ENCODE data around the gene IRF1. TPM values are rescaled to one million over a fixed set of nuclear protein-coding genes. Genes with fewer than 3 reads are reported as not detected.

Gene IRF1
- total and polyA plus RNA-seq, 2 of the 8 experiments (the other 6 are each of a cell fraction or from before 2014, with no cell fraction given): 4.0 to 8.5 TPM

DNA sequence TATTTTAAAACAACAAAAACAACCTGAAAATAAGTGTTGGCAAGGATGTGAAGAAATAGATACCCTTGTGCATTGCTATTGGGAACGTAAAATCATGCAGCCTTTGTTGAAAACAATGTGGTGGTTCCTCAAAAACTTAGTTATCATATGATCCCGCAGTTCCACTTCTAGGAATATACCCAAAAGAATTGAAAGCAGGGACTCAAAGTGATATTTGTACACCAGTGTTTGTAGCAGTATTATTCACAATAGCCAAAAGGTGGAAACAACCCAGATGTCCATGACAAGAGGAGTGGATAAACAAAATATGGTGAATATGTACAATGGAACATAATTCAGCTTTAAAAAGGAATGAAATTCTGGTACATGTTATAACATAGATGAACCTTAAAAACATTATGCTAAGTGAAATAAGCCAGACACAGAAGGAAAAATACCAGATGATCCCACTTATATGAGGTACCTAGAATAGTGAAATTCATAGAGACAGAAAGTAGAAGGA is 29.0 kb downstream of the IRF1 start:
- Histone ChIP-seq H3K4me2 (ENCODE audit: insufficient read depth in 1 of 2, low read depth in 2 of 2, low read length in 2 of 2) (no peak overlapping the region), H4K91ac (replicated peaks; ENCODE audit: insufficient read length, low read length) (no peak overlapping the region), H2BK15ac (ENCODE audit: low read length) (no peak overlapping the region), H2BK20ac (ENCODE audit: low read length) (no peak overlapping the region), H3K23ac (ENCODE audit: insufficient read length) (no peak overlapping the region), H3K27me3 (replicated peaks in 1 of 4; ENCODE audit: control insufficient read depth in 3 of 4, extremely low read depth in 1 of 4, insufficient read depth in 3 of 4, low read length in 3 of 4) (no peaks in the 10 kb centered on the region), H3K56ac (replicated peaks; ENCODE audit: insufficient read length, low read depth, low read length) (no peak overlapping the region), H3K4ac (replicated peaks; ENCODE audit: insufficient read length, low read depth, low read length) (no peak overlapping the region), H2AFZ (ENCODE audit: low read length) (no peak overlapping the region), H4K8ac (ENCODE audit: extremely low read depth, insufficient read depth, low read length) (no peak overlapping the region), H3K9ac (replicated peaks in 1 of 4; ENCODE audit: extremely low read depth in 1 of 4, low read depth in 3 of 4, low read length in 3 of 4) (no peak overlapping the region), H3K4me1 (replicated peaks in 1 of 4; ENCODE audit: control insufficient read depth in 3 of 4, insufficient read depth in 4 of 4, low read length in 3 of 4) (peaks cover 6 to 24% (median 12%) of the 10 kb centered on the region in 4 experiments), H3K27ac (ENCODE audit: low read depth, low read length) (no peak overlapping the region), H3K79me1 (ENCODE audit: low read depth, low read length) (no peaks in the 10 kb centered on the region), H2BK12ac (ENCODE audit: low read depth, low read length) (no peak overlapping the region), H3K23me2 (ENCODE audit: low read depth, low read length) (no peaks in the 10 kb centered on the region), H3K18ac (ENCODE audit: extremely low read depth, low read length) (no peak overlapping the region), H3K4me3 (ENCODE audit: extremely low read depth in 1 of 4, insufficient read depth in 2 of 4, low read depth in 3 of 4, low read length in 4 of 4) (no peak overlapping the region), H2BK5ac (ENCODE audit: low read depth, low read length) (no peak overlapping the region), H3K79me2 (ENCODE audit: control insufficient read depth in 1 of 2, insufficient read depth in 2 of 2, low read length in 2 of 2) (no peaks in the 10 kb centered on the region), H3K14ac (ENCODE audit: insufficient read length) (no peak overlapping the region), H4K20me1 (replicated peaks in 1 of 2; ENCODE audit: control insufficient read depth in 1 of 2, insufficient read depth in 2 of 2, low read length in 2 of 2) (no peaks in the 10 kb centered on the region), H3K36me3 (ENCODE audit: control insufficient read depth in 2 of 4, insufficient read depth in 4 of 4, low read length in 3 of 4) (no peaks in the 10 kb centered on the region), H3K9me3 (ENCODE audit: insufficient read depth in 2 of 2, low read depth in 1 of 2, low read length in 1 of 2) (no peaks in the 10 kb centered on the region), H4K5ac (ENCODE audit: insufficient read length, low read depth, low read length) (no peak overlapping the region), H2AK5ac (ENCODE audit: low read depth, low read length) (no peak overlapping the region), H2BK120ac (replicated peaks; ENCODE audit: low read depth, low read length) (no peak overlapping the region)
- ChIA-PET POLR2A (ENCODE audit: partially characterized antibody) (no interaction called here), CTCF (ENCODE audit: partially characterized antibody) (interaction anchor here (6.1 kb wide), 1 partner anchor 15 kb away, joined by 56 read pairs; no protein-coding TSS in a partner anchor)
- no peak for FAIRE-seq
- no peak for DNase-seq (ENCODE audit: low read depth in 1 of 2, low spot score in 2 of 2)
- WGBS, 2 experiments (ENCODE audit: extremely low coverage in 1 of 2, insufficient coverage in 1 of 2, insufficient read length in 1 of 2, insufficient replicate concordance in 2 of 2, low coverage in 1 of 2, low lambda C conversion rate in 2 of 2, missing lambda C conversion rate in 1 of 2): 91% methylated on average over 2 of the region's 2 CpGs; no CpG with 5 or more reads in 1 of the 2 experiments
- TF ChIP-seq MAFK (IDR thresholded peaks at IDR 0.05; ENCODE audit: low read depth, low read length) (no peak), SP2 (IDR thresholded peaks at IDR 0.05; ENCODE audit: low read length) (no peak), SUZ12 (IDR thresholded peaks at IDR 0.05; ENCODE audit: low read length) (no peak), RBBP5 (IDR thresholded peaks at IDR 0.05; ENCODE audit: borderline replicate concordance, low read depth, low read length) (no peak), TEAD4 (IDR thresholded peaks at IDR 0.05; ENCODE audit: low read depth, low read length) (no peak), SAP30 (IDR thresholded peaks at IDR 0.05; ENCODE audit: insufficient read depth, insufficient replicate concordance, low read length) (no peak), HDAC2 (IDR thresholded peaks at IDR 0.05; ENCODE audit: borderline replicate concordance in 1 of 2, low read depth in 2 of 2, low read length in 2 of 2) (no peak), TAF1 (IDR thresholded peaks at IDR 0.05; ENCODE audit: low read depth, low read length) (no peak), KDM5A (IDR thresholded peaks at IDR 0.05; ENCODE audit: low read length) (no peak), SIN3A (conservative IDR thresholded peaks at IDR 0.05 in 1 of 2, IDR thresholded peaks at IDR 0.05 in 1 of 2; ENCODE audit: low read depth in 1 of 2, low read length in 2 of 2) (no peak)
- TF ChIP-seq, protein P1, sequence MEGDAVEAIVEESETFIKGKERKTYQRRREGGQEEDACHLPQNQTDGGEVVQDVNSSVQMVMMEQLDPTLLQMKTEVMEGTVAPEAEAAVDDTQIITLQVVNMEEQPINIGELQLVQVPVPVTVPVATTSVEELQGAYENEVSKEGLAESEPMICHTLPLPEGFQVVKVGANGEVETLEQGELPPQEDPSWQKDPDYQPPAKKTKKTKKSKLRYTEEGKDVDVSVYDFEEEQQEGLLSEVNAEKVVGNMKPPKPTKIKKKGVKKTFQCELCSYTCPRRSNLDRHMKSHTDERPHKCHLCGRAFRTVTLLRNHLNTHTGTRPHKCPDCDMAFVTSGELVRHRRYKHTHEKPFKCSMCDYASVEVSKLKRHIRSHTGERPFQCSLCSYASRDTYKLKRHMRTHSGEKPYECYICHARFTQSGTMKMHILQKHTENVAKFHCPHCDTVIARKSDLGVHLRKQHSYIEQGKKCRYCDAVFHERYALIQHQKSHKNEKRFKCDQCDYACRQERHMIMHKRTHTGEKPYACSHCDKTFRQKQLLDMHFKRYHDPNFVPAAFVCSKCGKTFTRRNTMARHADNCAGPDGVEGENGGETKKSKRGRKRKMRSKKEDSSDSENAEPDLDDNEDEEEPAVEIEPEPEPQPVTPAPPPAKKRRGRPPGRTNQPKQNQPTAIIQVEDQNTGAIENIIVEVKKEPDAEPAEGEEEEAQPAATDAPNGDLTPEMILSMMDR (IDR thresholded peaks at IDR 0.05; ENCODE audit: control extremely low read depth in 1 of 3, insufficient read depth in 1 of 3, low read depth in 1 of 3, low read length in 3 of 3): no peak

All from H1 (cell line).